ENCODE results near the gene RAB4B. TPM values are rescaled to one million over a fixed set of nuclear protein-coding genes. Genes with fewer than 3 reads are reported as not detected.

Gene RAB4B
- total and polyA plus RNA-seq, 2 experiments from 2014 or later, result 27.4 to 29.0 TPM

DNA sequence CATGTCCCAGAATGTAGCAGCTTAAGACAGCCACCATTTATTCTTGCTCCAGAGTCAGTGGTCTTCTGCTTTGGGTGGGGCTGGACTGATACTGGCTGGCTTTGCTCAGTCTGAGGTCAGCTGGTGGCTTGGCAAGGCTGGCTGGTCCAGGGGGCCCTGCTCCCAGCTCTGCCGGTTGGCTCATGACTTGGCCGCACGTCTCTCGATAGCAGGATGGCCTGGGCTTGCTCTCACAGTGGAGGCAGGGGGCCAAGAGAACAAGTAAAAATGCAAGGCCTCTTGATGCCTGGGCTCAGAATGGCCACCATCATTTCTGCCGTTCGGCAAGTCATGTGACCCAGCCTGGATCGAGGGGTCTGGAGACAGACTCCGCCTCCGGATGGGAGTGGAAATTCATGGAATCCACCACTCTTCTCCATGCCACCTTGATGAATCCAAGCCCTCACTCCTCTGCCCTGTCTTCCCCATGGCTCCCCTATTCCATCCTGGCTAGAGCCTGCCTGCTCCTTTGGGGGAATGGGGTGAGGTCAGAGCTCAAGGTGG lies 40.9 kb upstream of the RAB4B start:
- H3K36me3 Mint-ChIP-seq (ENCODE audit: low read depth), result peaks cover 51% of the 10 kb centered on the region
- ATAC-seq (no peak), DNase-seq (ENCODE audit: low spot score) (no peak)
- H3K9me3 Mint-ChIP-seq, result 0 out of 3 replicates have a peak, but pooled peaks cover 3% of the 10 kb centered on the region
- TF ChIP-seq, protein P1, sequence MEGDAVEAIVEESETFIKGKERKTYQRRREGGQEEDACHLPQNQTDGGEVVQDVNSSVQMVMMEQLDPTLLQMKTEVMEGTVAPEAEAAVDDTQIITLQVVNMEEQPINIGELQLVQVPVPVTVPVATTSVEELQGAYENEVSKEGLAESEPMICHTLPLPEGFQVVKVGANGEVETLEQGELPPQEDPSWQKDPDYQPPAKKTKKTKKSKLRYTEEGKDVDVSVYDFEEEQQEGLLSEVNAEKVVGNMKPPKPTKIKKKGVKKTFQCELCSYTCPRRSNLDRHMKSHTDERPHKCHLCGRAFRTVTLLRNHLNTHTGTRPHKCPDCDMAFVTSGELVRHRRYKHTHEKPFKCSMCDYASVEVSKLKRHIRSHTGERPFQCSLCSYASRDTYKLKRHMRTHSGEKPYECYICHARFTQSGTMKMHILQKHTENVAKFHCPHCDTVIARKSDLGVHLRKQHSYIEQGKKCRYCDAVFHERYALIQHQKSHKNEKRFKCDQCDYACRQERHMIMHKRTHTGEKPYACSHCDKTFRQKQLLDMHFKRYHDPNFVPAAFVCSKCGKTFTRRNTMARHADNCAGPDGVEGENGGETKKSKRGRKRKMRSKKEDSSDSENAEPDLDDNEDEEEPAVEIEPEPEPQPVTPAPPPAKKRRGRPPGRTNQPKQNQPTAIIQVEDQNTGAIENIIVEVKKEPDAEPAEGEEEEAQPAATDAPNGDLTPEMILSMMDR (conservative IDR thresholded peaks at IDR 0.05; ENCODE audit: low read depth in 2 of 2), result no peak
- TF ChIP-seq, protein P2, sequence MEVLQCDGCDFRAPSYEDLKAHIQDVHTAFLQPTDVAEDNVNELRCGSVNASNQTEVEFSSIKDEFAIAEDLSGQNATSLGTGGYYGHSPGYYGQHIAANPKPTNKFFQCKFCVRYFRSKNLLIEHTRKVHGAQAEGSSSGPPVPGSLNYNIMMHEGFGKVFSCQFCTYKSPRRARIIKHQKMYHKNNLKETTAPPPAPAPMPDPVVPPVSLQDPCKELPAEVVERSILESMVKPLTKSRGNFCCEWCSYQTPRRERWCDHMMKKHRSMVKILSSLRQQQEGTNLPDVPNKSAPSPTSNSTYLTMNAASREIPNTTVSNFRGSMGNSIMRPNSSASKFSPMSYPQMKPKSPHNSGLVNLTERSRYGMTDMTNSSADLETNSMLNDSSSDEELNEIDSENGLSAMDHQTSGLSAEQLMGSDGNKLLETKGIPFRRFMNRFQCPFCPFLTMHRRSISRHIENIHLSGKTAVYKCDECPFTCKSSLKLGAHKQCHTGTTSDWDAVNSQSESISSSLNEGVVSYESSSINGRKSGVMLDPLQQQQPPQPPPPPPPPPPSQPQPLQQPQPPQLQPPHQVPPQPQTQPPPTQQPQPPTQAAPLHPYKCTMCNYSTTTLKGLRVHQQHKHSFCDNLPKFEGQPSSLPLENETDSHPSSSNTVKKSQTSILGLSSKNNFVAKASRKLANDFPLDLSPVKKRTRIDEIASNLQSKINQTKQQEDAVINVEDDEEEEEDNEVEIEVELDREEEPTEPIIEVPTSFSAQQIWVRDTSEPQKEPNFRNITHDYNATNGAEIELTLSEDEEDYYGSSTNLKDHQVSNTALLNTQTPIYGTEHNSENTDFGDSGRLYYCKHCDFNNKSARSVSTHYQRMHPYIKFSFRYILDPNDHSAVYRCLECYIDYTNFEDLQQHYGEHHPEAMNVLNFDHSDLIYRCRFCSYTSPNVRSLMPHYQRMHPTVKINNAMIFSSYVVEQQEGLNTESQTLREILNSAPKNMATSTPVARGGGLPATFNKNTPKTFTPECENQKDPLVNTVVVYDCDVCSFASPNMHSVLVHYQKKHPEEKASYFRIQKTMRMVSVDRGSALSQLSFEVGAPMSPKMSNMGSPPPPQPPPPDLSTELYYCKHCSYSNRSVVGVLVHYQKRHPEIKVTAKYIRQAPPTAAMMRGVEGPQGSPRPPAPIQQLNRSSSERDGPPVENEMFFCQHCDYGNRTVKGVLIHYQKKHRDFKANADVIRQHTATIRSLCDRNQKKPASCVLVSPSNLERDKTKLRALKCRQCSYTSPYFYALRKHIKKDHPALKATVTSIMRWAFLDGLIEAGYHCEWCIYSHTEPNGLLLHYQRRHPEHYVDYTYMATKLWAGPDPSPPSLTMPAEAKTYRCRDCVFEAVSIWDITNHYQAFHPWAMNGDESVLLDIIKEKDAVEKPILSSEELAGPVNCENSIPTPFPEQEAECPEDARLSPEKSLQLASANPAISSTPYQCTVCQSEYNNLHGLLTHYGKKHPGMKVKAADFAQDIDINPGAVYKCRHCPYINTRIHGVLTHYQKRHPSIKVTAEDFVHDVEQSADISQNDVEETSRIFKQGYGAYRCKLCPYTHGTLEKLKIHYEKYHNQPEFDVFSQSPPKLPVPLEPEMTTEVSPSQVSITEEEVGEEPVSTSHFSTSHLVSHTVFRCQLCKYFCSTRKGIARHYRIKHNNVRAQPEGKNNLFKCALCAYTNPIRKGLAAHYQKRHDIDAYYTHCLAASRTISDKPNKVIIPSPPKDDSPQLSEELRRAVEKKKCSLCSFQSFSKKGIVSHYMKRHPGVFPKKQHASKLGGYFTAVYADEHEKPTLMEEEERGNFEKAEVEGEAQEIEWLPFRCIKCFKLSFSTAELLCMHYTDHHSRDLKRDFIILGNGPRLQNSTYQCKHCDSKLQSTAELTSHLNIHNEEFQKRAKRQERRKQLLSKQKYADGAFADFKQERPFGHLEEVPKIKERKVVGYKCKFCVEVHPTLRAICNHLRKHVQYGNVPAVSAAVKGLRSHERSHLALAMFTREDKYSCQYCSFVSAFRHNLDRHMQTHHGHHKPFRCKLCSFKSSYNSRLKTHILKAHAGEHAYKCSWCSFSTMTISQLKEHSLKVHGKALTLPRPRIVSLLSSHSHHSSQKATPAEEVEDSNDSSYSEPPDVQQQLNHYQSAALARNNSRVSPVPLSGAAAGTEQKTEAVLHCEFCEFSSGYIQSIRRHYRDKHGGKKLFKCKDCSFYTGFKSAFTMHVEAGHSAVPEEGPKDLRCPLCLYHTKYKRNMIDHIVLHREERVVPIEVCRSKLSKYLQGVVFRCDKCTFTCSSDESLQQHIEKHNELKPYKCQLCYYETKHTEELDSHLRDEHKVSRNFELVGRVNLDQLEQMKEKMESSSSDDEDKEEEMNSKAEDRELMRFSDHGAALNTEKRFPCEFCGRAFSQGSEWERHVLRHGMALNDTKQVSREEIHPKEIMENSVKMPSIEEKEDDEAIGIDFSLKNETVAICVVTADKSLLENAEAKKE (CRISPR knock-in tag; IDR thresholded peaks at IDR 0.05), result no peak
- TF ChIP-seq STAT1 (IDR thresholded peaks at IDR 0.05; ENCODE audit: unreplicated experiment), result no peak
- TF ChIP-seq POLR2AphosphoS5 (IDR thresholded peaks at IDR 0.05; ENCODE audit: low read depth), result no peak
- TF ChIP-seq EZH2 (IDR thresholded peaks at IDR 0.05; ENCODE audit: low read depth, unreplicated experiment), result no peak
- TF ChIP-seq, protein P3, sequence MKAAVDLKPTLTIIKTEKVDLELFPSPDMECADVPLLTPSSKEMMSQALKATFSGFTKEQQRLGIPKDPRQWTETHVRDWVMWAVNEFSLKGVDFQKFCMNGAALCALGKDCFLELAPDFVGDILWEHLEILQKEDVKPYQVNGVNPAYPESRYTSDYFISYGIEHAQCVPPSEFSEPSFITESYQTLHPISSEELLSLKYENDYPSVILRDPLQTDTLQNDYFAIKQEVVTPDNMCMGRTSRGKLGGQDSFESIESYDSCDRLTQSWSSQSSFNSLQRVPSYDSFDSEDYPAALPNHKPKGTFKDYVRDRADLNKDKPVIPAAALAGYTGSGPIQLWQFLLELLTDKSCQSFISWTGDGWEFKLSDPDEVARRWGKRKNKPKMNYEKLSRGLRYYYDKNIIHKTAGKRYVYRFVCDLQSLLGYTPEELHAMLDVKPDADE (IDR thresholded peaks at IDR 0.05), result no peak
- TF ChIP-seq NANOG (IDR thresholded peaks at IDR 0.05; ENCODE audit: borderline replicate concordance), result no peak
- TF ChIP-seq, protein P4, sequence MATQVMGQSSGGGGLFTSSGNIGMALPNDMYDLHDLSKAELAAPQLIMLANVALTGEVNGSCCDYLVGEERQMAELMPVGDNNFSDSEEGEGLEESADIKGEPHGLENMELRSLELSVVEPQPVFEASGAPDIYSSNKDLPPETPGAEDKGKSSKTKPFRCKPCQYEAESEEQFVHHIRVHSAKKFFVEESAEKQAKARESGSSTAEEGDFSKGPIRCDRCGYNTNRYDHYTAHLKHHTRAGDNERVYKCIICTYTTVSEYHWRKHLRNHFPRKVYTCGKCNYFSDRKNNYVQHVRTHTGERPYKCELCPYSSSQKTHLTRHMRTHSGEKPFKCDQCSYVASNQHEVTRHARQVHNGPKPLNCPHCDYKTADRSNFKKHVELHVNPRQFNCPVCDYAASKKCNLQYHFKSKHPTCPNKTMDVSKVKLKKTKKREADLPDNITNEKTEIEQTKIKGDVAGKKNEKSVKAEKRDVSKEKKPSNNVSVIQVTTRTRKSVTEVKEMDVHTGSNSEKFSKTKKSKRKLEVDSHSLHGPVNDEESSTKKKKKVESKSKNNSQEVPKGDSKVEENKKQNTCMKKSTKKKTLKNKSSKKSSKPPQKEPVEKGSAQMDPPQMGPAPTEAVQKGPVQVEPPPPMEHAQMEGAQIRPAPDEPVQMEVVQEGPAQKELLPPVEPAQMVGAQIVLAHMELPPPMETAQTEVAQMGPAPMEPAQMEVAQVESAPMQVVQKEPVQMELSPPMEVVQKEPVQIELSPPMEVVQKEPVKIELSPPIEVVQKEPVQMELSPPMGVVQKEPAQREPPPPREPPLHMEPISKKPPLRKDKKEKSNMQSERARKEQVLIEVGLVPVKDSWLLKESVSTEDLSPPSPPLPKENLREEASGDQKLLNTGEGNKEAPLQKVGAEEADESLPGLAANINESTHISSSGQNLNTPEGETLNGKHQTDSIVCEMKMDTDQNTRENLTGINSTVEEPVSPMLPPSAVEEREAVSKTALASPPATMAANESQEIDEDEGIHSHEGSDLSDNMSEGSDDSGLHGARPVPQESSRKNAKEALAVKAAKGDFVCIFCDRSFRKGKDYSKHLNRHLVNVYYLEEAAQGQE (IDR thresholded peaks at IDR 0.05; ENCODE audit: unreplicated experiment), result no peak
- TF ChIP-seq ZNF331 (CRISPR knock-in tag; IDR thresholded peaks at IDR 0.05; ENCODE audit: low read depth), result no peak
- no peak for TF ChIP-seq EZH2phosphoT487 (IDR thresholded peaks at IDR 0.05; ENCODE audit: unreplicated experiment)
- TF ChIP-seq ZNF114 (CRISPR knock-in tag; IDR thresholded peaks at IDR 0.05), result no peak
- TF ChIP-seq CREB1 (CRISPR knock-in tag; IDR thresholded peaks at IDR 0.05; ENCODE audit: low read depth), result no peak
- no peak for TF ChIP-seq JUNB (IDR thresholded peaks at IDR 0.05; ENCODE audit: unreplicated experiment)
- Histone ChIP-seq H3K4me2 (no peak overlapping the region), H3K4me1 (ENCODE audit: insufficient read depth) (no peaks in the 10 kb centered on the region; the same call in 1 of the 2 replicates), H3K9me2 (ENCODE audit: insufficient read depth) (no peaks in the 10 kb centered on the region), H3K27ac (ENCODE audit: low read depth) (no peak overlapping the region), H3K27me3 (ENCODE audit: insufficient read depth) (no peaks in the 10 kb centered on the region), H3K79me2 (replicated peaks; ENCODE audit: insufficient read depth) (no peaks in the 10 kb centered on the region), H3K36me3 (ENCODE audit: insufficient read depth) (peaks cover 7% of the 10 kb centered on the region), H2AFZ (no peak overlapping the region), H3K4me3 (no peak overlapping the region), H4K20me1 (replicated peaks; ENCODE audit: insufficient read depth) (no peaks in the 10 kb centered on the region), H3F3A (replicated peaks; ENCODE audit: low read depth) (no peaks in the 10 kb centered on the region)
- H3K27me3 Mint-ChIP-seq (ENCODE audit: insufficient read depth, low read depth, poor library complexity), result peaks cover 13% of the 10 kb centered on the region
- H3K4me3 Mint-ChIP-seq, result no peak overlapping the region
- H3K4me1 Mint-ChIP-seq, result peaks cover 5% of the 10 kb centered on the region; the same call in 2 of the 3 replicates
- no peak overlapping the region for H3K27ac Mint-ChIP-seq
